ENCODE results near the gene GGT7. TPM values are rescaled to one million over a fixed set of nuclear protein-coding genes. Genes with fewer than 3 reads are reported as not detected.

Gene GGT7
- total RNA-seq, 1 donor = 5.1 TPM

GRCh38 chr20:34798328-34798727, 74.3 kb downstream of the GGT7 start:
- no peaks in the 10 kb centered on the region for H3K9me3 ChIP-seq (ENCODE audit: low read depth, low read length)
- no peaks in the 10 kb centered on the region for H3K4me1 ChIP-seq (ENCODE audit: insufficient read depth, low read length)
- no peak overlapping the region for H3K4me3 ChIP-seq (ENCODE audit: low read length)
- H3K27me3 ChIP-seq (ENCODE audit: insufficient read depth, low read length) = no peaks in the 10 kb centered on the region

GRCh38 chr20:34797012-34797995, 75.4 kb downstream of the GGT7 start:
- no peaks in the 10 kb centered on the region for H3K4me1 ChIP-seq (ENCODE audit: insufficient read depth, low read length)
- no peaks in the 10 kb centered on the region for H3K9me3 ChIP-seq (ENCODE audit: low read depth, low read length)
- no peak overlapping the region for H3K4me3 ChIP-seq (ENCODE audit: low read length)
- H3K27me3 ChIP-seq (ENCODE audit: insufficient read depth, low read length) = no peaks in the 10 kb centered on the region

Other genes starting within 250 kb of the GGT7 start
- gene PIGU, start 195.8 kb downstream of the GGT7 start, total RNA-seq = 4.3 TPM
- gene TP53INP2, start 168.5 kb downstream of the GGT7 start, total RNA-seq = 7.7 TPM
- gene NCOA6, start 47.2 kb downstream of the GGT7 start, total RNA-seq = 12.2 TPM
- 18.4 TPM for gene ACSS2, start 3.8 kb upstream of the GGT7 start, total RNA-seq
- 17.2 TPM for gene GSS, start 83.0 kb upstream of the GGT7 start, total RNA-seq
- under 0.01 TPM for gene MYH7B, start 83.0 kb upstream of the GGT7 start, total RNA-seq
- gene TRPC4AP, start 220.0 kb upstream of the GGT7 start, total RNA-seq = 55.3 TPM